ENCODE measurements around the gene WSB1. TPM values are rescaled to one million over a fixed set of nuclear protein-coding genes. Genes with fewer than 3 reads are reported as not detected.
A peak's percentile ranks its signal among the peaks of the same experiment; 100 is the strongest.

WSB1 gene
- total RNA-seq, 2 experiments from 2014 or later, result 113 to 126 TPM

GRCh38 chr17:27290916-27291598 lies 2.9 kb upstream of the WSB1 start:
- no peaks in the 10 kb centered on the region for H3K27me3 Mint-ChIP-seq
- no peaks in the 10 kb centered on the region for H3K9me3 Mint-ChIP-seq
- peaks cover 16% of the 10 kb centered on the region for H3K4me1 Mint-ChIP-seq
- H3K27ac Mint-ChIP-seq, result no peak overlapping the region
- no peak for DNase-seq
- H3K4me3 Mint-ChIP-seq, result no peak overlapping the region
- H3K36me3 Mint-ChIP-seq, result peaks cover 9% of the 10 kb centered on the region

GRCh38 chr17:27293359-27293897 lies 486 bp upstream of the WSB1 start:
- Mint-ChIP-seq H3K36me3 (peaks cover 14% of the 10 kb centered on the region), H3K4me1 (peaks cover 29% of the 10 kb centered on the region), H3K9me3 (no peaks in the 10 kb centered on the region), H3K4me3 (peak overlapping the region; percentile 92), H3K27ac (peak overlapping the region; percentile 99), H3K27me3 (no peaks in the 10 kb centered on the region)
- DNase-seq, result no peak

- Mint-ChIP-seq H3K27ac (peak overlapping the region; percentile 99), H3K9me3 (no peaks in the 10 kb centered on the region), H3K4me3 (peak overlapping the region; percentile 92), H3K4me1 (peaks cover 41% of the 10 kb centered on the region), H3K36me3 (peaks cover 14% of the 10 kb centered on the region), H3K27me3 (no peaks in the 10 kb centered on the region)
- peak; percentile 31 for DNase-seq
Observed at GRCh38 chr17:27294689-27295630, 1.0 kb downstream of the WSB1 start.

DNA sequence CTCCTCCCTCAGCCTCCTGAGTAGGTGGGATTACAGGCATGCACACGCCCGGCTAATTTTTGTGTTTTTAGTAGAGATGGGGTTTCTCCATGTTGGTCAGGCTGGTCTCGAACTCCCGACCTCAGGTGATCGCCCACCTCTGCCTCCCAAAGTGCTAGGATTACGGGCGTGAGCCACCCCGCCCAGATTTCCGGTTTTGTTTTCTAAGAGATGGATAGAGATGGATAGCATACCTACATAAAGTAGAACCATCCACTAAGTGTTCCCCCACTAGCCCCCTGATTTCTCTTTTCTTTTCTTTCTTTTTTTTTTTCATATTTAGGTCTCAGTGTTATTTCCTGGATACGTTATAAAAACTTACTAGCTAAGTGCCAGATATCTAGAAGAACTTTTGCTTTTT lies 2.0 kb downstream of the WSB1 start:
- Mint-ChIP-seq H3K9me3 (no peaks in the 10 kb centered on the region), H3K27ac (peak overlapping the region; percentile 66), H3K27me3 (no peaks in the 10 kb centered on the region), H3K4me3 (peak overlapping the region; percentile 92), H3K36me3 (peaks cover 14% of the 10 kb centered on the region), H3K4me1 (peaks cover 41% of the 10 kb centered on the region)
- DNase-seq, result no peak

DNA sequence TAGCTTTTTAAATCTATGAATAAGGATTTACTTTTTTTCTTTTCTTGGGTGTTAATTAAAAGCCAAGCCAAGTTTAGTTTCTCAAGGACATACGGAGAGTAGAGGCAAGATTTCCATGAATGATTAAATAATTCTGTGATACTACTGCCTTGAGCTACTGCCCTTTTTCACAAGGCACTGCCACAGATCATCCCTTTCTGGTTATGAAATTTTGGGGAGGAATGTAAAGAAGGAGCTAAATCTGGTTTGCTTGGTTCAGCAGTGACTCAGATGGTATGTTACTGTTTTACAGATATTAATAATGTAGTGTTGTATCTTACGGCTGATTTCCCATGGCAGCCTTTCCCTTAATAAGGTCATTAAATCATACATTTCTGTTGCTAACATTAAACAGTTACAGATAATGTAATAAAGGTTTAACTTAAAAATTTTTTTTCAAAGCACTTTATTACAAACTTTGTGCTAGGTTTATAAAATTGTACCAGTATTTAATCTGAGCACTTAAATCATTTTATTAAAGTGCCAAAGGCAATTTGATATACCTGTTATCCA lies 2.6 kb downstream of the WSB1 start:
- H3K4me3 Mint-ChIP-seq, result peak overlapping the region; percentile 92
- H3K27me3 Mint-ChIP-seq, result no peaks in the 10 kb centered on the region
- no peak overlapping the region for H3K27ac Mint-ChIP-seq
- no peak for DNase-seq
- no peaks in the 10 kb centered on the region for H3K9me3 Mint-ChIP-seq
- peaks cover 14% of the 10 kb centered on the region for H3K36me3 Mint-ChIP-seq
- H3K4me1 Mint-ChIP-seq, result peaks cover 47% of the 10 kb centered on the region

DNA sequence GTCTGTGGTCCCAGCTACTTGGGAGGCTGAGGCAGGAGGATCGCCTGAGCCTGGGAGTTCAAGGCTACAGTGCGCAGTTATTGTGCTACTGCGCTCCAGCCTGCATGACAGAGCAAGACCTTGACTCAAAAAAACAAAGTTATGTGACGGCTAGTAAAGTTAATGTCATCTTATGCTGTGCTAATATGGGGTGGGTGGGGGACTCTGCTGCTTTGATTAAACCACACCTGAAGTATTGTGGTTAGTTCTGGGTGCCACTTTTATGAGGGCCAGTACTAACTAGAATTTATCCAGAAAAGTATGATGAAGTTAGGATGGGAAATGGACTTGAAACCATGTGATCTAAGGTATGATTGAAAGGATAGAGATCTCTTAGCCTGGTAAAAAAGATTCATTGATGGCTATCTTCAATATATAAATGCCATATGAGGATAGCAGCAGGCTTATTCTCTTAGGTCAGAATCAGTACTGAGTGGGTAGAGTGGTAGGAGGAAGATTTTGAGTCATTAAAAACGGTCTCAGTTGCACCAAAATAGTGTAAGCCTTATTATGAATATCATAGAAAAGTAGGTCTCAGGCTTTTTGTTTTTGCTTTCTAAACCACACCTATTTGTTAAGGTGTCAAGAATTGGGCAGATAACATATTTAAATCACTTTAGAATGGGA lies 5.6 kb downstream of the WSB1 start:
- Mint-ChIP-seq H3K4me3 (peak overlapping the region; percentile 26), H3K27me3 (no peaks in the 10 kb centered on the region), H3K4me1 (peaks cover 50% of the 10 kb centered on the region), H3K36me3 (peaks cover 14% of the 10 kb centered on the region), H3K27ac (peak overlapping the region; percentile 52), H3K9me3 (no peaks in the 10 kb centered on the region)
- no peak for DNase-seq

DNA sequence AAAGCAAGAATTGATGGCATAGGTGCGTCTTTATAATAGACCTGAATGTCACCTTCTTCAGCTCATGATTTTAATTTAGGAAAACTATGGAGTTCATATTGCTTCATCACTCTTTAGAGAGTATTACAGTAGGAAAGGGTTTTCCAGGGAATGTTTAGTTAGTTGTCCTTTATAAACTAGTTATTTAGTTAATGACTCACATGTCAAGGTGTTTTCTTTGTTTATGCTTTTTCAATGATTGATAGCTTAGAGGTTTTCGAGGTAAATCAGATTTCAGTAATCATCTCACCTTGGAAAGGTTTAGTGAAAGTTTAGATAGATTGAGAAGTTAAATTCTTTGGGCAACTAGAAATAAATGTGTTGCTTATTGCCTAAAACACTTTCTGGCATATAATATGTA lies 9.8 kb downstream of the WSB1 start:
- Mint-ChIP-seq H3K4me1 (peaks cover 36% of the 10 kb centered on the region), H3K27ac (no peak overlapping the region), H3K9me3 (no peaks in the 10 kb centered on the region), H3K27me3 (no peaks in the 10 kb centered on the region), H3K36me3 (no peaks in the 10 kb centered on the region), H3K4me3 (no peak overlapping the region)
- no peak for DNase-seq

GRCh38 chr17:27306276-27306835 lies 12.4 kb downstream of the WSB1 start:
- Mint-ChIP-seq H3K4me1 (peaks cover 20% of the 10 kb centered on the region), H3K27ac (no peak overlapping the region), H3K27me3 (no peaks in the 10 kb centered on the region), H3K36me3 (peaks cover 8% of the 10 kb centered on the region), H3K4me3 (no peak overlapping the region), H3K9me3 (no peaks in the 10 kb centered on the region)
- DNase-seq, result no peak

GRCh38 chr17:27310565-27311110 lies 16.7 kb downstream of the WSB1 start:
- no peak for DNase-seq
- H3K4me1 Mint-ChIP-seq, result peaks cover 4% of the 10 kb centered on the region
- H3K27ac Mint-ChIP-seq, result no peak overlapping the region
- H3K27me3 Mint-ChIP-seq, result no peaks in the 10 kb centered on the region
- peaks cover 23% of the 10 kb centered on the region for H3K36me3 Mint-ChIP-seq
- no peaks in the 10 kb centered on the region for H3K9me3 Mint-ChIP-seq
- H3K4me3 Mint-ChIP-seq, result no peak overlapping the region

- Mint-ChIP-seq H3K27ac (no peak overlapping the region), H3K4me3 (no peak overlapping the region), H3K27me3 (no peaks in the 10 kb centered on the region), H3K36me3 (peaks cover 36% of the 10 kb centered on the region), H3K9me3 (no peaks in the 10 kb centered on the region), H3K4me1 (no peaks in the 10 kb centered on the region)
- no peak for DNase-seq
Observed at GRCh38 chr17:27313301-27313700, 19.4 kb downstream of the WSB1 start.

DNA sequence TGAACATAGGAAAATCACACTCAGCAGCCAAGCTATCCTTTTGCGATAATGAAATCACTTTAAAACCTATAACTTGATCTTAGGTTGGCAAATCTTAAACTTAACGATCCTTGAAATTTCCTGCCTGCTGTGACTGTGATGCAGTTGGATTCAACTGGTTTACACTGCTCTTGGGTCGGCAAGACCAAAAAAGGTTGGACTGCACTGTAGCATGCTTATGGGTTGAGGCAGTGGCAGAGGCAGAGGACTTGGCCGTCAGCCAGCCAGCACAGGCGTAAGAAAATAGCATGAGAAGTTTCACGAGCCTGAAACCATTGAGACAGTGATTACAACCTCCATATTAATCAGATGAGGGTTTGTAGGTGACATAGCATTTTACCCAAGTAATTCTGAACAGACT lies 21.4 kb downstream of the WSB1 start:
- DNase-seq, result no peak
- Mint-ChIP-seq H3K4me1 (no peaks in the 10 kb centered on the region), H3K9me3 (no peaks in the 10 kb centered on the region), H3K4me3 (no peak overlapping the region), H3K27me3 (no peaks in the 10 kb centered on the region), H3K36me3 (peaks cover 33% of the 10 kb centered on the region), H3K27ac (no peak overlapping the region)

DNA sequence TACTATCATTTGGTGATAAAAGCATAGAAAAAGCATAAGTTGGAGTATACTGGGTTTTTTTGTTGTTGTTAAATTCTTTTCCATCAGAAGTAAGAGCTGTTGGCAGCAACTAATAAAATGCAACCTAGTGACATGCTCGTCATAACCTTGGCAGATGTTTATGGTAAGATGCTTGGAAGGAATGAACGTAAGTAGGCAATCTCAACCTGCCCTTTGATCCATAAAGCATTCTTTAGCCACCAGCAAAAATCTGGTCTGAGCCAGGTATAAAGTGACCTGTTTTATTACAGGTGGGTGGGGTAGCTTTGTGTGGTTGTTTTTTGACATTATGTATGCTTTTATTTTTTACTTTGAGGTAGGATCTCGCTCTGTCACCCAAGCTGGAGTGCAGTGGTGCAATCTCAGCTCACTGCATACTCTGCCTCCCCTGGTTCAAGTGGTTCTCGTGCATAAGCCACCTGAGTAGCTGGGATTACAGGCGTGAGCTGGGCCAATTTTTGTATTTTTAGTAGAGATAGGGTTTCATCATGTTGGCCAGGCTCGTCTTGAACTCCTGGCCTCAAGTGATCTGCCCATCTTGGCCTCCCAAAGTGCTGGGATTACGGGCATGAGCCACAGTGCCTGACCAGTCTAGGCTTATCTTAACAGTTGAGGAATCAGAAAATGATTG lies 22.0 kb downstream of the WSB1 start:
- H3K36me3 Mint-ChIP-seq, result peaks cover 29% of the 10 kb centered on the region
- H3K9me3 Mint-ChIP-seq, result no peaks in the 10 kb centered on the region
- DNase-seq, result no peak
- no peak overlapping the region for H3K4me3 Mint-ChIP-seq
- H3K27ac Mint-ChIP-seq, result no peak overlapping the region
- no peaks in the 10 kb centered on the region for H3K4me1 Mint-ChIP-seq
- H3K27me3 Mint-ChIP-seq, result no peaks in the 10 kb centered on the region

DNA sequence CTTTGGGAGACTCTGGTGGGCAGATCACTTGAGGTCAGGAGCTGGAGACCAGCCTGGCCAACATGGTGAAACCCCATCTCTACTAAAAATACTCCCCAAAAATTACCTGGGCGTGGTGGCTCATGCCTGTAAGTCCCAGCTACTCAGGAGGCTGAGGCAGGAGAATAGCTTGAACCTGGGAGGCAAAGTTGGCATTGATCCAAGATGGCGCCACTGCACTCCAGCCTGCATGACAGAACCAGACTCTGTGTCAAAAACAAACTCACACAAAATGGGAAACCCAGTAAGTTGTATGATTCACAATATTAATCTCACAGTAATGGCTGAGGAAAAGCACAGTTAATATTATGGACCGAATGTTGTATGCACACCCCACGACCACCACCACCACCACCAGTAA lies 24.3 kb downstream of the WSB1 start:
- no peak overlapping the region for H3K4me3 Mint-ChIP-seq
- no peak overlapping the region for H3K27ac Mint-ChIP-seq

GRCh38 chr17:27318633-27319032 lies 24.7 kb downstream of the WSB1 start:
- Mint-ChIP-seq H3K4me3 (no peak overlapping the region), H3K4me1 (no peaks in the 10 kb centered on the region), H3K27ac (no peak overlapping the region), H3K36me3 (peaks cover 21% of the 10 kb centered on the region), H3K27me3 (no peaks in the 10 kb centered on the region), H3K9me3 (no peaks in the 10 kb centered on the region)
- no peak for DNase-seq

More for the DNA sequence above, 24.3 kb downstream of the WSB1 start:
- no peaks in the 10 kb centered on the region for H3K27me3 Mint-ChIP-seq
- H3K36me3 Mint-ChIP-seq, result peaks cover 21% of the 10 kb centered on the region
- H3K4me1 Mint-ChIP-seq, result no peaks in the 10 kb centered on the region
- no peak for DNase-seq
- H3K9me3 Mint-ChIP-seq, result no peaks in the 10 kb centered on the region

Data from activated naive CD8-positive, alpha-beta T cell treated with anti-CD3 and anti-CD28 coated beads for 36 hours (primary cell).